Measurements from ENCODE around the gene CYB561D1. TPM values are rescaled to one million over a fixed set of nuclear protein-coding genes. Genes with fewer than 3 reads are reported as not detected.

The CYB561D1 gene
- total RNA-seq, 2 donors from 2014 or later = 4.8 to 6.5 TPM

GRCh38 chr1:109543988-109544735, 50.3 kb downstream of the CYB561D1 start:
- 88 to 89% methylated on average over 13 to 14 of the region's 14 CpGs for WGBS, 2 experiments (ENCODE audit: insufficient coverage in 1 of 2, insufficient read length in 1 of 2)
- H3K27me3 ChIP-seq (ENCODE audit: control insufficient read depth, insufficient read depth, low read length, poor library complexity, severe bottlenecking) = peaks cover 11% of the 10 kb centered on the region
- H3K4me3 ChIP-seq (ENCODE audit: low read length) = no peak overlapping the region
- no peak overlapping the region for H3K4me3 Mint-ChIP-seq
- H3K4me1 ChIP-seq (ENCODE audit: control insufficient read depth, insufficient read depth, low read length) = peaks cover 8% of the 10 kb centered on the region
- no peak overlapping the region for H3K27ac ChIP-seq (ENCODE audit: low read depth, low read length)
- no peak for TF ChIP-seq CTCF (conservative IDR thresholded peaks at IDR 0.05)
- no peak overlapping the region for H3K27ac Mint-ChIP-seq
- H3K9me3 Mint-ChIP-seq = no peaks in the 10 kb centered on the region
- peaks cover 3% of the 10 kb centered on the region for H3K27me3 Mint-ChIP-seq (ENCODE audit: insufficient read depth)
- H3K9me3 ChIP-seq (ENCODE audit: control insufficient read depth, low read length) = no peaks in the 10 kb centered on the region
- H3K36me3 ChIP-seq (ENCODE audit: control insufficient read depth, insufficient read depth, low read length) = no peaks in the 10 kb centered on the region
- DNase-seq = peak; percentile 47
- H3K9ac ChIP-seq (ENCODE audit: extremely low read depth, low read length, poor library complexity, severe bottlenecking) = no peak overlapping the region
- peaks cover 19% of the 10 kb centered on the region for H3K4me1 Mint-ChIP-seq
- H3K36me3 Mint-ChIP-seq (ENCODE audit: low read depth) = no peaks in the 10 kb centered on the region

- H3K4me1 ChIP-seq (ENCODE audit: control insufficient read depth, insufficient read depth, low read length) = peaks cover 14% of the 10 kb centered on the region
- peaks cover 5% of the 10 kb centered on the region for H3K36me3 ChIP-seq (ENCODE audit: control insufficient read depth, insufficient read depth, low read length)
- no peaks in the 10 kb centered on the region for H3K36me3 Mint-ChIP-seq (ENCODE audit: low read depth)
- H3K27ac ChIP-seq (ENCODE audit: low read depth, low read length) = peak overlapping the region; percentile 3
- peak overlapping the region; percentile 96 for H3K4me3 Mint-ChIP-seq
- no peaks in the 10 kb centered on the region for H3K9me3 Mint-ChIP-seq
- 56 to 80% methylated on average over 2 to 5 of the region's 5 CpGs for WGBS, 2 experiments (ENCODE audit: insufficient coverage in 1 of 2, insufficient read length in 1 of 2)
- peaks cover 23% of the 10 kb centered on the region for H3K4me1 Mint-ChIP-seq
- no peaks in the 10 kb centered on the region for H3K27me3 Mint-ChIP-seq (ENCODE audit: insufficient read depth)
- H3K27me3 ChIP-seq (ENCODE audit: control insufficient read depth, insufficient read depth, low read length, poor library complexity, severe bottlenecking) = peaks cover 3% of the 10 kb centered on the region
- H3K9ac ChIP-seq (ENCODE audit: extremely low read depth, low read length, poor library complexity, severe bottlenecking) = peak overlapping the region; percentile 17
- TF ChIP-seq CTCF (conservative IDR thresholded peaks at IDR 0.05) = peak; percentile 94
- no peaks in the 10 kb centered on the region for H3K9me3 ChIP-seq (ENCODE audit: control insufficient read depth, low read length)
- peak; percentile 95 for DNase-seq
- H3K27ac Mint-ChIP-seq = peak overlapping the region; percentile 92
- H3K4me3 ChIP-seq (ENCODE audit: low read length) = peak overlapping the region; percentile 100
Observed at GRCh38 chr1:109546311-109547109, 52.6 kb downstream of the CYB561D1 start.

- Histone ChIP-seq H3K9ac (ENCODE audit: extremely low read depth, low read length, poor library complexity, severe bottlenecking) (peak overlapping the region; percentile 79), H3K4me3 (ENCODE audit: low read length) (peak overlapping the region; percentile 100), H3K27ac (ENCODE audit: low read depth, low read length) (peak overlapping the region; percentile 19), H3K4me1 (ENCODE audit: control insufficient read depth, insufficient read depth, low read length) (peaks cover 14% of the 10 kb centered on the region), H3K27me3 (ENCODE audit: control insufficient read depth, insufficient read depth, low read length, poor library complexity, severe bottlenecking) (no peaks in the 10 kb centered on the region), H3K36me3 (ENCODE audit: control insufficient read depth, insufficient read depth, low read length) (peaks cover 10% of the 10 kb centered on the region), H3K9me3 (ENCODE audit: control insufficient read depth, low read length) (no peaks in the 10 kb centered on the region)
- Mint-ChIP-seq H3K36me3 (ENCODE audit: low read depth) (no peaks in the 10 kb centered on the region), H3K4me1 (peaks cover 23% of the 10 kb centered on the region), H3K9me3 (no peaks in the 10 kb centered on the region), H3K27me3 (ENCODE audit: insufficient read depth) (no peaks in the 10 kb centered on the region), H3K27ac (peak overlapping the region; percentile 98), H3K4me3 (peak overlapping the region; percentile 96)
- DNase-seq = peak; percentile 63
- 18 to 22% methylated on average over 22 of the region's 22 CpGs for WGBS, 2 experiments (ENCODE audit: insufficient coverage in 1 of 2, insufficient read length in 1 of 2)
- TF ChIP-seq CTCF (conservative IDR thresholded peaks at IDR 0.05) = no peak
Observed at GRCh38 chr1:109547463-109548320, 53.8 kb downstream of the CYB561D1 start.
